Stimulated activated CD4-positive, alpha-beta T cell treated with anti-CD3 and anti-CD28 coated beads, Interleukin-1b, Interleukin-23, amount 100 ng/mL, for 4 hours (primary cell): ENCODE results near the gene CAP2.

Experiments used
- DNase-seq, 2 donors: peaks; one replicate each; pipeline ENCODE4 v3.0.0-alpha.2; 2020; ENCODE audit warnings: low read depth in 2 of 2

The CAP2 gene

GRCh38 chr6:17475606-17476244 is 82.3 kb downstream of the CAP2 start:
- no peak for DNase-seq

GRCh38 chr6:17476511-17476910 is 83.1 kb downstream of the CAP2 start:
- DNase-seq = no peak

- no peak for DNase-seq
Observed at GRCh38 chr6:17477356-17477755, 84.0 kb downstream of the CAP2 start.

DNA sequence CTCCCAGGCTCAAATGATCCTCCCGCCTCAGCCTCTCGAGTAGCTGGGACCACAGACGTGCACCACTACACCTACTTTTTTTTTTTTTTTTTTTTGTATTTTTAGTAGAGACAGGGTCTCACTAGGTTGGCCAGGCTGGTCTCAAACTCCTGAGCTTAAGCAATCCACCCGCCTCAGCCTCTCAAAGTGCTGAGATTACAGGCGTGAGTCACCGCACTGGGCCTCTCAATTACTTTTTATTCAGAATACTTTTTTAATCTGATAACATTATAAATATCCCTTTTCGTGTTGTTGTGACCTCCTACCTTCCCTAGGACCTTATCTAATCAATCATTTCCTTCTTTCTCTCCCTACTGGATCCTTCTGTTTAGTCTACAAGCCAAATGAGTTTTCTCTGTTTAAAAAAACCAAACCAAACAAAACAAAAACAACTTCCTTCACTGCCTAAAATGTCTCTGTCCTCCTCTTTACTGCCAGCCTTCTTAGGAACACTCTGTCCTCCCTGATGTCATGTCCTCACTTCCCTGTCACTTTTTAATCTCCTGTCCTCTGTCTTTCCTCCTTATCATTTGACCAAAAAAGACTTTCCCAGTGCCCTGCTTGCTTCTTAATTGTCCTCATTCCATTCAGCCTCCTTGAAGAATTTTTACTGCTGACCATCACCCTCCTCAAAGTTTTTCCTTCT is 85.0 kb downstream of the CAP2 start:
- no peak for DNase-seq

- no peak for DNase-seq
Observed at GRCh38 chr6:17478946-17479345, 85.6 kb downstream of the CAP2 start.

- DNase-seq = no peak
Observed at GRCh38 chr6:17480476-17480875, 87.1 kb downstream of the CAP2 start.

DNA sequence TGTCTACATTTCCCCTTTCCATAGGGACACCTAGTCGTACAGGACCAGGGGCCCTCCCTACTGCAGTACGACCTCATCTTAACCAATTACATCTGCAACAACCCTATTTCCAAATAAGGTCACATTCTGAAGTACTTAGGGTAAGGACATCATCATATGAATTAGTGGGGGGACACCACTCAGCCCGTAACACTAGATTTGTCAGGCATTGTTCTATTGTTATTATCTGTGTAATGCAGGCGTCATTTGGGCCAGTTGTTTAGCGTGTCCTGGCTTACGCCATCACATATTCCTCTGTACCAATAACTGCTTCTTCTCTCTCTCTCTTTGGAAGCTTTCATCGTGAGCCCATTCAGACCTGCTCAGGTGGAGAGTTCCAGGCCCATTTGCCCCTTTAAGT is 89.3 kb downstream of the CAP2 start:
- DNase-seq = no peak

DNA sequence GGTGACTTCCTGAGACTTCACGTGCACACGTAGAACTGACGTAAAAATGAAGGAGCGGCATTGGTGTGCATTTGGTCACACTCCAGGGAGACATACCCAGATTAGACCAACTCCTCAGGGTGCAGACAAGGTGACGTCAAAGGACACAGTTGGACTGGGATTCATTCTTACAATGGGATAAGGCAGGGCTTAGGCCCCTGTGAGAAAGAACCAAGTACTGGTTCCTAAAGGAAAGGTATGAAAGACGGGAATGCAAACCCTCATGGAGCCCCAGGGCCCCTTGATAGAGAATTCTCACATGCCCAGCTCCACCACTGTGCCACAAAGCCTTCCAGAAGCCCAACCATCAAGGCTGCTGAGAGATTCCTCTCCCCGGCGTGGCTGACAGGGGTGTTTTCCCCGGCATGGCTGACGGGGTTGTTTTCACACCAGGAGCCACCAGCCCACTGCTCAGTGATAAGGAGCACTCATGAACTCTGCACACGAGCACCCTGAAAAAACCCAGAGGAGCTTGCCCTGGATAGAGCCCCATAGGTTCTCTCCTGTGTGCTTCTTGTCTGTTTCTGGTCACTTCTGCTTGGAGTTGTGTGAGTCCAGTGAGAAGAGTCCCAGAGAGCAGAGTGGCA is 90.1 kb downstream of the CAP2 start:
- DNase-seq = no peak

DNA sequence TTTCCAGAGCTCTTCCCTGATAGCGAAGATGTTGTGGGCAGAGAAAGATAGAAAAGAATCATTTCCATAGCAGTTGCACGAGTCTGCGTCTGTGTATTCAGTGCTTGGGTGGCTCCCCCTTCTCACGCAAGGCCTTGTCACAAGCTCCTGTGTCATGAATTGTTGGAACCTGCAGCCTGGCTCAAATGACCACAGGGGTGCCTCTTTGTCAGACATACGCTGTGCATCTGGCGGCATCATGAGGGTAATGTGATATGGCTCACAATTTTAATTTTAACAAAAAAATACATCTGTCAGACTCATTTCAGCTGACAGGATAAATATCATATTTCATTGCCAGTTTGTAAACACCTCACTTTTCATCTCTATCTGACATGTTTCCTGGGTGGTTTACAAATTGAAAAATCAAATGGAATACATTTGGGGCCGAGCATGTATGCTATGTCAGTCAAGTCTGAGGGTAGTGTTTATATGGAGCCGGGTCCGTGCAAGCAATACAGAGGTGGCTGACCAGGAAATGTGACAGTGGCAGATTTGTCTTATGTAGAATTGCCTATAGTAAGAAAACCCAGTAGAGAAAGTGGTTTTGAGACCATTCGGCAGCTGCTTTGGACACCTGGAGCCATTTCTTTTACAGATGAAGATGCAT is 90.9 kb downstream of the CAP2 start:
- DNase-seq = no peak

GRCh38 chr6:17485181-17485580 is 91.8 kb downstream of the CAP2 start:
- no peak for DNase-seq

DNA sequence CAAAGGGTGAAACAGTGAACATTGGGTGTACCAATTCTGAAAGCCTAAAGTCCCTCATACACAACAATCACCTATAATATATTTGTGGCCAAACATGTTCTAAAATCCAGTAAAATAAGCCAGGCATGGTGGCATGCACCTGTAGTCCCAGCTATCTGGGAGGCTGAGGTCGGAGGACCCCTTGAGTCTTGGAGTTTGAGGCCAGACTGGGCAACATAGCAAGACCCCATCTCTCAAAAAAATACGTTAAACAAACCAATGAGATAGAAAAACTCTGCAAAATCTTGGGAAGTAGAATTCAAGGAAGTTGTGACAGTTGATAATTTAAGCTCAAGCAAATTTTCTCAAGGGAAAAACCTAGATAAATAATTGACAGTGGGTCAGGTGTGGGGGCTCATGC is 92.6 kb downstream of the CAP2 start:
- no peak for DNase-seq

- DNase-seq = no peak
Observed at GRCh38 chr6:17486680-17487079, 93.3 kb downstream of the CAP2 start.

DNA sequence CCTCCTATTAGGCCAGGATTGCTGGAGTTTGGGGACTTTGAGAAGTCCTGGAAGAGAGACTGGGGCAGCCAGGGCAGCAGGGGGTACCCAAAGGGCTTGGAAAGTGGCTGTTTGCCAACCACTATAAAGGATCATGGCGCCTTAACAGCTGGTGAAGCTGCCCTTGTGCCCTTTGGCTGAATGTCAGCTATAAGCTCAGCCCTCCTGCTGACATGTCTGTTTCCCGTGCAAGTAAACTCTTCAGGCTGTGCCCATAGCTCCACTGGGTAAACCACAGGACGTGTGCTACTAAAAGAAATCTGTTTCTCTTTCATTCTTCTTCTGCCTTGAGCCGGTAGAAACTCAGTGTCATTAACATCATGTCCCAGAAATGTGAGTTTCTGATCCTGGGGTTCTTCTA is 97.3 kb downstream of the CAP2 start:
- no peak for DNase-seq

DNA sequence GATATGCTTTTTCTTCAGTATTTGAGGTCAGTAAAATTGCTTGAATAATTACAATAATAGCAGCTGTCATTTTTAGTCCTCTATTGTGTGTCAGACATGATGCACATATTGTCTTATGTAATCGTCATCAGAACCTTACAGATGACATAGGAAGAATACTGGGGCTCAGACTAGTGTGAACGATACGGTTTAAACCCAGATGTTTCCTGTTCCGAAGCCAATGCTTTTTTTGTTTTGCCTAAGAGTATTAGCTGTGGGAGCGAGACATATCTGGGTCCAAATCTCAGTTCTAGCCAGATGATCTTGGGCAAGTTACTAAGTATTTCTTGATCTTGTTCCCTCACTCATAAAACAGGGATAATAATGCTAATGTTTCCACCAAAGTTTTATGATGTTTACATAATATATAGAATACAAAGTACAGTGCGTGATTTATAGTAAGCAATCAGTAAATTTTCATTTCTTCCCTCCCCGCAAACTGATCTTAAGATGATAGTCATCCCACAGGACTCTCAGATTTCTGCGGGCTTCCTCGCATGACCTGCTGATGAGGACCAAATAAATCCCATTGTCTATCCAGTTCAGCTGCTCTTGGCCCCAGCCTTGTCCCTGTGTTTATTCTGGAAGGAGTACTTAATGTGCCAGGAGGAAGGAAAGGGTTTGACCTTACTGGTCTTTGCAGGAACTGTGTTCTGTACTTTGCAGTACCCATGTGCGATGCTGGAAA is 98.2 kb downstream of the CAP2 start:
- DNase-seq = no peak

- DNase-seq = no peak
Observed at GRCh38 chr6:17492350-17492749, 99.0 kb downstream of the CAP2 start.

DNA sequence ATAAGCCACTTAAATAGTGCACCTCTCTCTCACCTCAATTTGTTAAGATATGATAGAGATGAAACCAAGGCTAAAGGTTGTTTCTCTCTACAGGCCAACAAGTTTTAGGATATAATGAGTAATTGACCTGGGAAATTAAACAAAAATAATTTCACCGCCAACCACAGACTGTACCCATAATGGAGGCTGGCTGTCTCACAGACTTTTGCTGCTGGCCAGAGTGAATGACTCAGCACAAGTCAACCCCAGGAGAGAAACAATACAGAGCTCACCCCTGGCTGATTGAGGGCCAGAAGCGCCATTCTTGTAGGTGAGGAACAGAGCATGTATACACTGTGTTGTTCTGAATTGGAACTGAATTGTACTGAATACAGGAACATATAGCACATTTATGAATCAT is 99.9 kb downstream of the CAP2 start:
- no peak for DNase-seq

DNA sequence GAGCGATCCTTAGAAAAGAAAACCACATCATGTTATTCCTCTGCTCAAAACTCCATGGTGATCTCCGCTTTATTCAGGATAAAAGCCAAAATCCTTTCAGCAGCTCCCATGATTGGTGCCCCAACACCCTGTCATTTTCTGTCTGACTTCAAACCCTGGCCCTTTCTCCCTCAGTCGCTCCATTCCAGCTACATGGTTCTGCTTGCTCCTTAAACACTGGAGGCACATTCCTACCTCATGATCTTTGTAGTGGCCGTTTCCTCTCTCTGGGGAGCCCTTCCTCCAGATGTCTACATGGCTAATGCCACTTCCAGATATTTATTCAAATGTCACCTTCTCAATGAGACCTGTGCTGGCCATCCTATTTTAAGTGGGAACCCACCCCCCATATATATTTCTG is 100.8 kb downstream of the CAP2 start:
- no peak for DNase-seq

GRCh38 chr6:17494919-17495318 is 101.5 kb downstream of the CAP2 start:
- no peak for DNase-seq

DNA sequence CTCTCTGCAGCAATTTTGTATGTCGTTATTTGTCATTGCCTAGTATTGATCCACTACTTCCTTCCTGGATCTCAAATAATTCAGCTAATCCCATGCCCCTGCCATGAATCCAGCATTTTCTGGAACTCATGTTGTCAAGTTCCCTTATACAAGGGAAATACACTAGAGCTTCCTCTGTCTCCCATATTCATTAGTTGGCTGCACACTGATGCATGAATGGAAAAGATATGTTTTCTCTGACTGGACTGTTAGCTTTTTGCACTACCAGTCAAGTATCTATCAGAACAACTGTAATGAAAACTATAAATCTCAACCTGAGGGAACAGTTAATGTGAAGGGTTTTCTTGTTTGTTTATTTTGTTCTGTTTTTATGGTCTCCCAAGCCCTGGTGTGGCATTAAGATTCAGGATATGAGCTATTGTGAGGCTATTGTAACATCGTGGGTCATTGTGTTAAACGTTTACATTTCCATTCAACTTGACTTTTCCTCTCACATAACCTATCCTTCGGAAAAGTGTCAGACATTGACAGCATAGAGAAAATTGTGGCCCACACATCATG is 104.2 kb downstream of the CAP2 start:
- DNase-seq = no peak

- no peak for DNase-seq
Observed at GRCh38 chr6:17501442-17501841, 108.0 kb downstream of the CAP2 start.

- DNase-seq = no peak
Observed at GRCh38 chr6:17501982-17502704, 108.7 kb downstream of the CAP2 start.
